ENCODE data around the gene MOXD1.
"Not testable (repeated sequence)": the region's sequence is repeated elsewhere in the genome, so short reads cannot be mapped to it uniquely, and the experiment has no call there.

MOXD1 gene

GRCh38 chr6:132351986-132352385 is 49.3 kb downstream of the MOXD1 start:
- DNase-seq (ENCODE audit: low read depth), result not testable (repeated sequence)

- no peak for DNase-seq (ENCODE audit: low read depth)
These were observed 53.0 kb downstream of the MOXD1 start for GRCh38 chr6:132348231-132348630.

- no peak for DNase-seq (ENCODE audit: low read depth)
These were observed 56.5 kb downstream of the MOXD1 start for GRCh38 chr6:132344811-132345210.

- no peak for DNase-seq (ENCODE audit: low read depth)
These were observed 59.6 kb downstream of the MOXD1 start for GRCh38 chr6:132341646-132342045.

GRCh38 chr6:132334521-132334885 is 66.8 kb downstream of the MOXD1 start:
- DNase-seq (ENCODE audit: low read depth), result no peak

GRCh38 chr6:132333639-132334520 is 67.4 kb downstream of the MOXD1 start:
- DNase-seq (ENCODE audit: low read depth), result no peak

GRCh38 chr6:132330759-132331158 is 70.5 kb downstream of the MOXD1 start:
- no peak for DNase-seq (ENCODE audit: low read depth)

- DNase-seq (ENCODE audit: low read depth), result no peak
These were observed 78.9 kb downstream of the MOXD1 start for GRCh38 chr6:132322398-132322797.

- DNase-seq (ENCODE audit: low read depth), result no peak
These were observed 81.3 kb downstream of the MOXD1 start for GRCh38 chr6:132320007-132320406.

GRCh38 chr6:132316970-132317369 is 84.3 kb downstream of the MOXD1 start:
- no peak for DNase-seq (ENCODE audit: low read depth)

- DNase-seq (ENCODE audit: low read depth), result no peak
These were observed 86.8 kb downstream of the MOXD1 start for GRCh38 chr6:132314432-132314831.

- no peak for DNase-seq (ENCODE audit: low read depth)
These were observed 90.4 kb downstream of the MOXD1 start for GRCh38 chr6:132310921-132311320.

GRCh38 chr6:132310151-132310550 is 91.1 kb downstream of the MOXD1 start:
- not testable (repeated sequence) for DNase-seq (ENCODE audit: low read depth)

- no peak for DNase-seq (ENCODE audit: low read depth)
These were observed 96.4 kb downstream of the MOXD1 start for GRCh38 chr6:132304891-132305305.

- DNase-seq (ENCODE audit: low read depth), result no peak
These were observed 100.8 kb downstream of the MOXD1 start for GRCh38 chr6:132300323-132300949.

- DNase-seq (ENCODE audit: low read depth), result no peak
These were observed 102.8 kb downstream of the MOXD1 start for GRCh38 chr6:132298344-132298949.

- no peak for DNase-seq (ENCODE audit: low read depth)
These were observed 111.5 kb downstream of the MOXD1 start for GRCh38 chr6:132289756-132290155.

- no peak for DNase-seq (ENCODE audit: low read depth)
These were observed 114.2 kb downstream of the MOXD1 start for GRCh38 chr6:132287101-132287500.

- DNase-seq (ENCODE audit: low read depth), result no peak
These were observed 114.8 kb downstream of the MOXD1 start for GRCh38 chr6:132286298-132287019.

GRCh38 chr6:132285004-132285780 is 116.1 kb downstream of the MOXD1 start:
- no peak for DNase-seq (ENCODE audit: low read depth)

- DNase-seq (ENCODE audit: low read depth), result no peak
These were observed 118.6 kb downstream of the MOXD1 start for GRCh38 chr6:132282696-132283095.

GRCh38 chr6:132280436-132280835 is 120.8 kb downstream of the MOXD1 start:
- no peak for DNase-seq (ENCODE audit: low read depth)
